Ishikawa (cell line): ENCODE measurements around the gene ORC5.

Experiments
- CEBPB ChIP-seq: IDR thresholded peaks from 2 replicates; pipeline ENCODE4 v1.6.1; 2012
- CREB1 ChIP-seq: IDR thresholded peaks from 2 replicates; pipeline ENCODE4 v1.6.1; 2012; ENCODE audit warnings: low read depth
- EGR1 ChIP-seq: IDR thresholded peaks from 2 replicates; pipeline ENCODE4 v1.6.1; 2012
- EP300 ChIP-seq: IDR thresholded peaks from 2 replicates; pipeline ENCODE4 v1.6.1; 2012; ENCODE audit warnings: borderline replicate concordance
- FOXM1 ChIP-seq: IDR thresholded peaks from 2 replicates; pipeline ENCODE4 v1.6.1; 2012; ENCODE audit warnings: low read depth, borderline replicate concordance
- RAD21 ChIP-seq: IDR thresholded peaks from 2 replicates; pipeline ENCODE4 v1.6.1; 2012; ENCODE audit warnings: low read depth
- TAF1 ChIP-seq: IDR thresholded peaks from 2 replicates; pipeline ENCODE4 v1.6.1; 2012; ENCODE audit warnings: low read depth, mild to moderate bottlenecking
- TCF12 ChIP-seq: IDR thresholded peaks from 2 replicates; pipeline ENCODE4 v1.6.1; 2012; ENCODE audit warnings: low read depth
- TEAD4 ChIP-seq: IDR thresholded peaks from 2 replicates; pipeline ENCODE4 v1.6.1; 2012
- YY1 ChIP-seq: IDR thresholded peaks from 2 replicates; pipeline ENCODE4 v1.6.1; 2012; ENCODE audit warnings: low read depth
- TF ChIP-seq, protein P1 (sequence below): IDR thresholded peaks from 2 replicates; pipeline ENCODE4 v1.6.1; 2012; ENCODE audit warnings: low read depth, mild to moderate bottlenecking
- TF ChIP-seq, protein P2 (sequence below): IDR thresholded peaks from 2 replicates; pipeline ENCODE4 v1.6.1; 2012

DNA sequence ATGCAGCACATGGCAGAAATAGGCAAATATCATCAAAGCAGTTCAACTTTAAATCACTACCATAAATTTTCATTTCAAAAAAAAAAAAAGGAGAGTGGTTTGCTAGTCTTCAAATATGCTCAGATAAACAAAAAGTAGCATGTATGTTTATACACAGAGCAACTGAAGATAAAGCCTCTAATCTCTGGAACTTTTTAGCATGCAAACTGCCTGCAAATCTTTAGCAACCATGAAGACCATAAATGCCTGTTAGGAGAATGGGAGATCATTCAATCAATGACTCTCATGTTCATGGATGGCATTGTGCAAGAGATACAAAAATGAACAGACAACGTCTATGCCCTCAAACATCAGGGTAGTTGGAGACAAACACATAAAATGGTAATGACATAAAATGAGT is 57.3 kb downstream of the ORC5 start:
- TF ChIP-seq EGR1 = no peak
- TF ChIP-seq CEBPB = no peak
- TF ChIP-seq EP300 = no peak
- no peak for TF ChIP-seq TAF1
- TF ChIP-seq, protein P1, sequence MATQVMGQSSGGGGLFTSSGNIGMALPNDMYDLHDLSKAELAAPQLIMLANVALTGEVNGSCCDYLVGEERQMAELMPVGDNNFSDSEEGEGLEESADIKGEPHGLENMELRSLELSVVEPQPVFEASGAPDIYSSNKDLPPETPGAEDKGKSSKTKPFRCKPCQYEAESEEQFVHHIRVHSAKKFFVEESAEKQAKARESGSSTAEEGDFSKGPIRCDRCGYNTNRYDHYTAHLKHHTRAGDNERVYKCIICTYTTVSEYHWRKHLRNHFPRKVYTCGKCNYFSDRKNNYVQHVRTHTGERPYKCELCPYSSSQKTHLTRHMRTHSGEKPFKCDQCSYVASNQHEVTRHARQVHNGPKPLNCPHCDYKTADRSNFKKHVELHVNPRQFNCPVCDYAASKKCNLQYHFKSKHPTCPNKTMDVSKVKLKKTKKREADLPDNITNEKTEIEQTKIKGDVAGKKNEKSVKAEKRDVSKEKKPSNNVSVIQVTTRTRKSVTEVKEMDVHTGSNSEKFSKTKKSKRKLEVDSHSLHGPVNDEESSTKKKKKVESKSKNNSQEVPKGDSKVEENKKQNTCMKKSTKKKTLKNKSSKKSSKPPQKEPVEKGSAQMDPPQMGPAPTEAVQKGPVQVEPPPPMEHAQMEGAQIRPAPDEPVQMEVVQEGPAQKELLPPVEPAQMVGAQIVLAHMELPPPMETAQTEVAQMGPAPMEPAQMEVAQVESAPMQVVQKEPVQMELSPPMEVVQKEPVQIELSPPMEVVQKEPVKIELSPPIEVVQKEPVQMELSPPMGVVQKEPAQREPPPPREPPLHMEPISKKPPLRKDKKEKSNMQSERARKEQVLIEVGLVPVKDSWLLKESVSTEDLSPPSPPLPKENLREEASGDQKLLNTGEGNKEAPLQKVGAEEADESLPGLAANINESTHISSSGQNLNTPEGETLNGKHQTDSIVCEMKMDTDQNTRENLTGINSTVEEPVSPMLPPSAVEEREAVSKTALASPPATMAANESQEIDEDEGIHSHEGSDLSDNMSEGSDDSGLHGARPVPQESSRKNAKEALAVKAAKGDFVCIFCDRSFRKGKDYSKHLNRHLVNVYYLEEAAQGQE = no peak
- no peak for TF ChIP-seq RAD21
- no peak for TF ChIP-seq YY1
- TF ChIP-seq FOXM1 = no peak
- TF ChIP-seq, protein P2, sequence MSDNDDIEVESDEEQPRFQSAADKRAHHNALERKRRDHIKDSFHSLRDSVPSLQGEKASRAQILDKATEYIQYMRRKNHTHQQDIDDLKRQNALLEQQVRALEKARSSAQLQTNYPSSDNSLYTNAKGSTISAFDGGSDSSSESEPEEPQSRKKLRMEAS = no peak
- no peak for TF ChIP-seq TCF12
- no peak for TF ChIP-seq TEAD4
- TF ChIP-seq CREB1 = no peak
